ENCODE measurements around the gene TRAPPC6A.

The TRAPPC6A gene, protein sequence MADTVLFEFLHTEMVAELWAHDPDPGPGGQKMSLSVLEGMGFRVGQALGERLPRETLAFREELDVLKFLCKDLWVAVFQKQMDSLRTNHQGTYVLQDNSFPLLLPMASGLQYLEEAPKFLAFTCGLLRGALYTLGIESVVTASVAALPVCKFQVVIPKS

DNA sequence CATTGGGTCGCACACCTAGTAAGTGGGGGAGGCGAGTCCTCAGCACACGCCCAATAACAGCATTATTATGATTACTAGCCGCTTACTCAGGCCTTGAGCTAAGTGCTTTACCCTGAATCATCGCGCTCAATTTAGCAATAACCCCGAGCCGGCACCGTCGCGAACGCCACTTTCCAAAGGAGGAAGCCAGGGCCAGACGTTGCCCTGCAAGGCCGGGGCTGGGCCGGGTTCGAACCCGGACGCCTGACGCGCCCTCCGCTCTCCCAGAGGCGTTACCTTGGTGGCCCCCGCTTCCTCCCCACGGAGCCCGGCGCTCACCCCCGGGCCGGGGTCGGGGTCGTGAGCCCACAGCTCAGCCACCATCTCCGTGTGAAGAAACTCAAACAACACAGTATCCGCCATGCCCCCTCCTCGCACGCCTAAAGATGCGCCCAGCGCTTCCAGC, at the start of gene TRAPPC6A:
TRAPPC6A (minus strand) TSS at position 421 of the 445 bp plus-strand sequence; CDS start at position 402, 19 bp downstream.
- no peak for DNase-seq (ENCODE audit: low spot score)

DNA sequence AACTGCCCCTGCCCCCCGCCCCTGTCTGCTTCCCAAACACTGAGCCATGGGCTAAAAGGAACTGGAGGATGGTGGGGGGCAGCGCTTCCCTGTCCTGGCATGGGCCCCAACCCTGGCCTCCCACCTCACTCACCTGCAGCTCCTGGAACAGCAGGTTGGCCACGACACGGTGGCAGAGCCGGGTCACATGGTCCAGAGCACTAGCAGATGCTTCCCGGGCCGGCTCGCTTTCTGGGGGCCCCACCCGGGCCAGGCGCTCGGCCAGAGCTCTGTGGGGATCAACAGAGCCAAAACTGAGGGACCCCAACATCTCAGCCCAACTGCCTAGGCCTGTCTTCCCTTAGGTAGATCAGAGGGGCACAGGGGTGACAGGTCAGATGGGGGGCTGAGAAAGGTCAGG, 46.6 kb upstream of the TRAPPC6A start:
- DNase-seq (ENCODE audit: low spot score) = no peak

DNA sequence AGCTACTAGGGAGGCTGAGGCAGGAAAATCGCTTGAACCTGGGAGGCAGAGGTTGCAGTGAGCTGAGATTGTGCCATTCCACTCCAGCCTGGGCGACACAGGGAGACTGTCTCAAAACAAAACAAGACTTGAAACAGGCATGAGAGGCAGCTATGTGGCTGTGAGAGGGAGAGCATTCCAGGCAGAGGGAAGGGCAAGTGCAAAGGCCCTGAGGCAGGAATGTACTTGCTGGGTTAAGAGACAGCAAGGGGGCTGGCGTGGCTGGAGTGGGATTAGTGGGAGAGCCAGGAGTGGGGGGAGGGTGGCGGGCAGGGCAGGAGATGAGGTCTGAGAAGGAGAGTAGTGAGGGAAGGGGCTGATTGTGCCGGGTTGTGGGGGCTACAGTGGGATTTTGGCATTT, 45.8 kb upstream of the TRAPPC6A start:
- no peak for DNase-seq (ENCODE audit: low spot score)

- no peak for DNase-seq (ENCODE audit: low spot score)
These were observed 44.7 kb upstream of the TRAPPC6A start for GRCh38 chr19:45222724-45223123.

DNA sequence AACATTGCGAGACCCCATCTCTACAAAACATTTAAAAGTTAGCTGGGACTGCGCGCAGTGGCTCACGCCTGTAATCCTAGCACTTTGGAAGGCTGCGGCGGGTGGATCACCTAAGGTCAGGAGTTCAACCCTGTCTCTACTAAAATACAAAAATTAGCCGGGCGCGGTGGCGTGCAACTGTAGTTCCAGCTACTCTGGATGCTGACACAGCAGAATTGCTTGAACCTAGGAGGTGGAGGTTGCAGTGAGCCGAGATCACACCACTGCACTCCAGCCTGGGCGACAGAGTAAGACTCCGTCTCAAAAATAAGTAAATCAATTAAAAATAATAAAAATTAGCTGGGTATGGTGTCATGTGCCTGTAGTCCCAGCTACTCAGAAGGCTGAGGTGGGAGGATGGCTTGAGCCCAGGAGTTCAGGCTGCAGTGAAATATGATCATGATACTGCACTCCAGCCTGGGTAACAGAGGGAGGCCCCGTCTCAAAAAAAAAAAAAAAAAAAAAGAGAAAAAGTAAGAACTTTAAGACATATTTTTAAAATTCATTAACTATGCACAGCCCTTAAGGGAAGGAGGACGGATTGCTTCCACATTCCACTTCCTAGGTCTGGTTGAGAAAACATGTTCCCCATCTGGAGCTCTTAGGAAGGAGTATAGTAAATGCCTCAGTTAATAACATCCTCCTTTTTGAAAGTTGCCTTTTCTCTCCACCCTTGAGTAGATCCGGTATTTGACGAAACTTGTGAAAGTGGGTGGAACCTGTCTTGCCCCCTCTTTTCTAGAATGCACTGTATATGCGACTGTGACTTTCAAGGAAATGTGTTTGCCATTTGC, 41.1 kb upstream of the TRAPPC6A start:
- DNase-seq (ENCODE audit: low spot score) = no peak

DNA sequence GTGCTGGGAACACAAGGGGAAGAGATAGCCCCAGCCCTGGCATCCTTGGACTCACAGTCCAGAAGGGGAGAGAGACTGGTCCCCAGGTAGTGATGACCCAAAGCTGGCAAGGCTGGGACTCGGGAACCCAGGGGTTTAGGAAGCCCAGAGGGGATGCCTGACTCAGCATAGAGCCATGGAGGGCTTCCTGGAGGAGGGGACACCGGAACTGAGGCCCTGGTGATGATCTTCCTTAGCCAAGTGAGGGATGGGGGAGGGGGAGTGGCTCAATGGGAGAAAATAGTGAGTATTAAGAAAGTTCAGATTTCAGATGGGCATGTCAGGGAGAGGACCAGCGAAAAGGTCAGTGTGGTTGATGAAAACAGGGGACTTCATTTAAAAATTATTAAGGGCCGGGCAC, 40.4 kb upstream of the TRAPPC6A start:
- DNase-seq (ENCODE audit: low spot score) = no peak

GRCh38 chr19:45217957-45218334, 39.9 kb upstream of the TRAPPC6A start:
- DNase-seq (ENCODE audit: low spot score) = no peak

- DNase-seq (ENCODE audit: low spot score) = no peak
These were observed 39.3 kb upstream of the TRAPPC6A start for GRCh38 chr19:45217193-45217956.

DNA sequence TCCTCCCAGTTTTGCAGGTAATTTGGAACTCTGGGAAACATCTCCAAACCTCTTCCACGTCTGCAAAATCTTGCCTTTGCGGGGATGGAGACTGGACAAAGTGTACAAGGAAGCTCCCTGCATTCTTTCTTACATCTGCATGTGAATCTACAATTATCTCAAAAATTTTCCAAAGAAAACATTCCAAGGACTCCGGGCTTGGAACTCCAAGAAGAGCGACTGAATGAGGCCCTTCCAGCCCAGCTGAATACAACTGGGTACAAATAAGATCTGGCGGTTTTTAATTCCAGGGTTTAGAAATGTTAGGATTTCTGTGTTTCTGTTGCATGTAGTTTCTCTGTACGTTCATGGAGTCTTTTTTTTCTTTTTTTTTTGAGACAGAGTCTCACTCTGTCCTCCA, 38.6 kb upstream of the TRAPPC6A start:
- DNase-seq (ENCODE audit: low spot score) = no peak

- no peak for DNase-seq (ENCODE audit: low spot score)
These were observed 37.6 kb upstream of the TRAPPC6A start for GRCh38 chr19:45215391-45216191.

GRCh38 chr19:45213031-45213430, 35.0 kb upstream of the TRAPPC6A start:
- DNase-seq (ENCODE audit: low spot score) = no peak

- no peak for DNase-seq (ENCODE audit: low spot score)
These were observed 33.8 kb upstream of the TRAPPC6A start for GRCh38 chr19:45211751-45212381.

- no peak for DNase-seq (ENCODE audit: low spot score)
These were observed 28.3 kb upstream of the TRAPPC6A start for GRCh38 chr19:45206328-45206727.

DNA sequence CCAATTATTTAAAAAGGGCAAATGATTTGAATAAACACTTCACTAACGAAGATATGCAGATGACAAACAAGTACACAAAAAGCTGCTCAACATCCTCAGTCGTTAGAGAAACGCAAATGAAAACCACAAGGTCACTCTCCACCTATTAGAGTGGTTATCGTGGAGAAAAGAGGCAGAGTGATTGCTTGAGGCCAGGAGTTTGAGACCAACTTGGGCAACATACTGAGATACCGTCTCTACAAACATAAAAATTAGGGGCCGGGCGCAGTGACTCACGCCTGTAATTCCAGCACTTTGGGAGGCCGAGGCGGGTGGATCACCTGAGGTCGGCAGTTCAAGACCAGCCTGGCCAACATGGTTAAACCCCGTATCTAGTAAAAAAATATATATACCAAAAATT, 27.8 kb upstream of the TRAPPC6A start:
- DNase-seq (ENCODE audit: low spot score) = no peak

DNA sequence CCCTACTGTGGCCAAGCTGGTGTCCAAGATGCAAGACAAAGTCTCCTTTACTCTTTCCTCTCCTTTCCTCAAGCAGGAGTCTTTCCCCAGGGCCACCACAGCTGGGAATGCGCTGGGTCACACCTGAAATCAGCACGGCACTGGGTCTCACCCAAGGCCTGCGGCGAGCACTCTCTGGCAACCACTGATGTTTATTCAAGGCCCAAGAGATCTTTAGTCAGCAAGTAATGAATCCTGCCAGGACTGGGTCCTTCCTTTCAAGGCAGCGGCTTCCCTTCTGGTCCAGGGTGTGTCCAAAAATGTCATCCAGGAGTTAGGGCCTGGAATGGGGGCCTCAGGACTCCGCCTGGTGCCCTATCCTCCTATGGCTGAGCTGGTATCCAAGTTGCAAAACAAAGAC, 24.6 kb upstream of the TRAPPC6A start:
- DNase-seq (ENCODE audit: low spot score) = no peak

- DNase-seq (ENCODE audit: low spot score) = no peak
These were observed 22.5 kb upstream of the TRAPPC6A start for GRCh38 chr19:45200568-45200967.

DNA sequence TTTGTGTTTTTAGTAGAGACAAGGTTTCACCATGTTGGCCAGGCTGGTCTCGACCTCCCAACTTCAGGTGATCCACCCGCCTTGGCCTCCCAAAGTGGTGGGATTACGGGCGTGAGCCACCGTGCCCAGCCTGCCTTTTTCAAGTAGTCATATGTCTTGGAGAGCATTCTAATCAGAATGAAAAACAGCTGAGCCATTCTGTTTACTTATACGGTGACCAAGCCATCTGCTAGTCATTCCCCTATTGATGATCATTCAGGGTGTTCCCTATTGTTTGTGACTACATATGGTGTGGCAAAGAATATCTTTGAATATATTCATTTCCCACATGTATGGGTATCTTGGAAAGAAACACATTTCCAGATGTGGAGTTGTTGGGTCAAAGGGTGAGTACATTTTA, 17.7 kb upstream of the TRAPPC6A start:
- DNase-seq (ENCODE audit: low spot score) = no peak

DNA sequence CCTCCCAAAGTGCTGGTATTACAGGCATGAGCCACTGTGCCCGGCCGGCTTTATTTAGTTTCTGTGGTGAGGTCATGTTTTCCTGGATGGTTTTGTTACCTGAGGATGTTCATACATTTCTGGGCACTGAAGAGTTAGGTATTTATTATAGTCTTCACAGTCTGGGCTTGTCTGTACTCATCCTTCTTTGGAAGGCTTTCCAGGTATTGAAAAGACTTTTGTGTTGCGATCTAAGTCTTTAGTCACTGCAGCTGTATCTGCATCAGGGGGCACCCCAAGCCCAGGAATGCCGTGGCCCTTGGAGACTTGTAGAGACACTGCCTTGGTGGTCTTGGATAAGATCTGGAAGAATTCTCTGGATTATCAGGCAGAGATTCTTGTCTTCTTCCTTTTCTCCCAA, 13.3 kb upstream of the TRAPPC6A start:
- no peak for DNase-seq (ENCODE audit: low spot score)

DNA sequence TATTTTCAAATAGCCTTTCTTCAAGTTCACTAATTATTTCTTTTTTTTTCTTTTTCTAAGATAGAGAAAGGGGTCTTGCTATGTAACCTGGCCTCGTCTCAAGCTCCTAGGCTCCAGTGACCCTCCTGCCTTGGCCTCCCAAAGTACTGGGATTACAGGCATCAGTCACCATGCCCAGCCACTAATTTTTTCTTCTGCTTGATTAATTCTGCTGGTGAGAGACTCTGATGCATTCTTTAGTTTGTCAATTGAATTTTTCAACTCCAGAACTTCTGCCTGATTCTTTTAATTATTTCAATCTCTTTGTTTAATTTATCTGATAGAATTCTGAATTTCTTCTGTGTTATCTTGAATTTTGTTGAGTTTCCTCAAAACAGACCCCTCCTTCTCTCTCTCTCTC, 11.9 kb upstream of the TRAPPC6A start:
- no peak for DNase-seq (ENCODE audit: low spot score)

DNA sequence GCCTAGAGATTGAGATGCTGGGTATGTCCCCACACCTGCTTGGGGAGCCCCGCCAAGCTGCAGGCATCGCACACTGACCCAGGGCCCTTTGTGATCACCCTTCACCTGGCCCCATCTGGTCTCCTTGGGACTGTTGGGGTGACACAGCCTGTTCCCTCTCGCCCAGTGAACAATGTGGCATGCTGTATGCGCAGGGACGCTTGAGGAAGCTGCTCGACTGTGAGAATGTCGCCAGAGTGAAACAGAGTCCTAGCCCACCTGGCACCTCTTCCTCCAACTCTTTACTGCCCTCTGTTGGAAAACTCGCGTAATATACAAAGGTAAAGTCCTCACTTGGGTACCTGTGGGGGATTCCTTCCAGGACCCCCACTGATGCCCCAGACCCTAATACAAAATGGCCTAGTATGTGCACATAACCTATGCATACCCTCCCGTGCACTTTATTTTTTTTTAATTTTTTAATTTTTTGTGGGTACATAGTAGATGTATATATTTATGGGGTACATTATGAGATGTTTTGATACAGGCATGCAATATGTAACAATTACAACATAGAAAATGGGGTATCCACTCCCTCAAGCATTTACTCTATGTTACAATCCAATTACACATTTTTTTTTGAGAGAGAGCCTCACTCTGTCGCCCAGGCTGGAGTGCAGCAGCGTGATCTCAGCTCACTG, 9.5 kb upstream of the TRAPPC6A start:
- DNase-seq (ENCODE audit: low spot score) = no peak
